T-helper 17 cell (primary cell): Measurements from ENCODE around the gene FYN. TPM values are rescaled to one million over a fixed set of nuclear protein-coding genes. Genes with fewer than 3 reads are reported as not detected.

Source experiments
- ATAC-seq: fragments of 150-1000 bp; cut with Tn5 transposase; 2 replicates; pipeline ENCODE4 v1.10.0; 2021; ENCODE audit warnings: mild to moderate bottlenecking, moderate library complexity
- DNase-seq, 3 donors: peaks; one replicate each; pipeline versions ENCODE4 v3.0.0 to v3.0.0-alpha.2; 2020 to 2021
- H3K9me3 ChIP-seq: one replicate; pipeline ENCODE4 v1.7.0; 2013; ENCODE audit warnings: low read length, mild to moderate bottlenecking; ENCODE audit not compliant: control insufficient read depth, poor library complexity, severe bottlenecking
- H3K27ac Mint-ChIP-seq: one replicate; pipeline ENCODE4 v1.8.0; 2022; ENCODE audit warnings: mild to moderate bottlenecking, moderate library complexity, mixed read lengths
- H3K27me3 Mint-ChIP-seq: one replicate; pipeline ENCODE4 v1.8.0; 2022; ENCODE audit warnings: mixed read lengths
- H3K36me3 Mint-ChIP-seq: one replicate; pipeline ENCODE4 v1.8.0; 2022; ENCODE audit warnings: low read depth, mixed read lengths
- H3K4me1 Mint-ChIP-seq: one replicate; pipeline ENCODE4 v1.8.0; 2022; ENCODE audit warnings: mild to moderate bottlenecking, mixed read lengths
- H3K4me3 Mint-ChIP-seq: one replicate; pipeline ENCODE4 v1.8.0; 2022; ENCODE audit warnings: mild to moderate bottlenecking, moderate library complexity, mixed read lengths
- total RNA-seq, 4 donors: library from RNA in 2 of 4; stranded (reverse) in 2 of 4; gene quantifications; one replicate each; pipeline ENCODE4 v1.2.3 and lab custom pipeline; 2022 to 2026

The FYN gene
- total RNA-seq, 2 donors from 2014 or later, result 455 to 472 TPM

GRCh38 chr6:111802720-111803330 is 70.4 kb downstream of the FYN start:
- ATAC-seq (no peak), DNase-seq (no peak)
- peak overlapping the region; percentile 98 for H3K27ac Mint-ChIP-seq

DNA sequence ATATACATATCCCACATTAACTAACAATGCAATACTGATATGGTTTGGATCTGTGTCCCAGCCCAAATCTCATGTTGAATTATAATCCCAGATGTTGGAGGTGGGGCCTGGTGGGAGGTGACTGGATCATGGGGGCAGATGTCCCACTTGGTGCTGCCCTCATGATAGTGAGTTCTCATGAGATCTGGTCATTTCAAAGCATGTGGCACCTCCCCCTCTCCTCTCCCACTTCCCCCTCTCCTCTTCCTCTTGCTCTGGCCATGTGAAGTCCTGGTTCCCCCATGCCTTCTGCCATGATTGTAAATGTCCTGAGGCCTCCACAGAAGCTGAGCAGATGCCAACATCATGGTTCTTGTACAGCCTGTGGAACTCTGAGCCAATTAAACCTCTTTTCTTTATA is 71.2 kb downstream of the FYN start:
- no peaks in the 10 kb centered on the region for H3K27me3 Mint-ChIP-seq
- no peak for DNase-seq
- peaks cover 54% of the 10 kb centered on the region for H3K4me1 Mint-ChIP-seq
- H3K9me3 ChIP-seq, result no peaks in the 10 kb centered on the region
- peak overlapping the region; percentile 42 for H3K4me3 Mint-ChIP-seq
- peak overlapping the region; percentile 98 for H3K27ac Mint-ChIP-seq
- H3K36me3 Mint-ChIP-seq, result no peaks in the 10 kb centered on the region
- no peak for ATAC-seq

More at GRCh38 chr6:111802720-111803330, 70.4 kb downstream of the FYN start:
- H3K9me3 ChIP-seq, result no peaks in the 10 kb centered on the region
- peaks cover 59% of the 10 kb centered on the region for H3K4me1 Mint-ChIP-seq
- peak overlapping the region; percentile 75 for H3K4me3 Mint-ChIP-seq
- H3K27me3 Mint-ChIP-seq, result no peaks in the 10 kb centered on the region
- H3K36me3 Mint-ChIP-seq, result no peaks in the 10 kb centered on the region

DNA sequence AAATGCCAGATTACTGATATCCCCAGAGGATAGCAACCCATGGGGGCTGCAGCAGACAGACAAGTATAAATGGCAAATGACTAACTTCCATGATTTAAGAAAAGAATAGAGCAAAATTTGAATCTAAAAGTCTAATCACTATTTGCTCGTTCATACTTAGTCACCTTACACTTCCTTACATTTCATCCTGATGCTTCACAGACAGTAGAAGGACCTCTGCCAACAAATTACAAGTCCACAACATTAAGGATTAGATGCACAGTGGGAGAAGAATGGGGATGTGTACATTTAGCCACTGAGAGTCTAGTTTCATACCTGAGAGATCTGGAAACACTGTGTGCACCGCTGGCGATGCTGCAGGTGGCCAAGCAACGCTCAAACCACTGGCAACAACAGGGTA is 72.4 kb downstream of the FYN start:
- Mint-ChIP-seq H3K4me1 (peaks cover 55% of the 10 kb centered on the region), H3K4me3 (no peak overlapping the region), H3K27ac (peak overlapping the region; percentile 98), H3K36me3 (no peaks in the 10 kb centered on the region), H3K27me3 (no peaks in the 10 kb centered on the region)
- DNase-seq (no peak), ATAC-seq (no peak)
- H3K9me3 ChIP-seq, result no peaks in the 10 kb centered on the region

GRCh38 chr6:111800259-111800765 is 72.9 kb downstream of the FYN start:
- peak overlapping the region; percentile 56 for H3K4me3 Mint-ChIP-seq
- ATAC-seq (no peak), DNase-seq (no peak)
- H3K36me3 Mint-ChIP-seq, result no peaks in the 10 kb centered on the region
- peak overlapping the region; percentile 98 for H3K27ac Mint-ChIP-seq
- H3K4me1 Mint-ChIP-seq, result peaks cover 54% of the 10 kb centered on the region
- no peaks in the 10 kb centered on the region for H3K27me3 Mint-ChIP-seq
- H3K9me3 ChIP-seq, result no peaks in the 10 kb centered on the region

DNA sequence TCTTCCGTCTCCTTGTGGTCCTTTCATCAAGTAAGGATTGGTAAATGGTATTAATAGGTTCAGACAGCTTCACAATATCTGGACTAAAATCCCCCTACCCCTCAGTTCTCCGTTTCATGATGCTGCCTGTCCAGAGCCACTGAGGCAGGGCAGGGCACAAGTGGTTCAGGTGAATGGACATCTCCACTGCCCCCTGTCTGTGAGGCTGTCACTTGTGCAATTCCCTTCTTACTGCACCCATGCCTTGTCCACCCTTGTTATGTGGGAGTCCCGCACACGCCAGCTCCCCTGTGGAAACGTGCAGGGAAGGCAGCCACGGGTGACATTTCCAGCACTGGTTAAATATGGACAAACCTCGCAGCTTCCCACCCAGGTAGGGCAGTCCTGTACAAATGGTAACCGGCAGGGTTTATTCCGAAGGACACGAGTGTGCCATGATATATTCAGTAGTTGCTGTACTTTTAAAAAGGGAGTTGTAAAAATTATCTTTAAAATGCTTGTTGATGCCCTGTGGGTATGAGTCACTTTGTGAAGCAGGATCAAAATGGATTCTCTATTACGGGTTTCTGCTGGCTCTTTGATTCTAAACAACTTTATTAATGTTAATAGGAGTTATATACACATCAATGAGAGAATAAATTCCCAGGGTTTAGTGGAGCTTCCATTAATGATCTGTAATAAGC is 73.5 kb downstream of the FYN start:
- Mint-ChIP-seq H3K27ac (peak overlapping the region; percentile 98), H3K4me1 (peaks cover 55% of the 10 kb centered on the region), H3K4me3 (peak overlapping the region; percentile 56), H3K36me3 (no peaks in the 10 kb centered on the region), H3K27me3 (no peaks in the 10 kb centered on the region)
- no peaks in the 10 kb centered on the region for H3K9me3 ChIP-seq
- no peak for ATAC-seq
- DNase-seq, result no peak

GRCh38 chr6:111798281-111798725 is 74.9 kb downstream of the FYN start:
- H3K4me1 Mint-ChIP-seq, result peaks cover 57% of the 10 kb centered on the region
- H3K9me3 ChIP-seq, result no peaks in the 10 kb centered on the region
- H3K4me3 Mint-ChIP-seq, result no peak overlapping the region
- peak overlapping the region; percentile 98 for H3K27ac Mint-ChIP-seq
- no peaks in the 10 kb centered on the region for H3K36me3 Mint-ChIP-seq
- H3K27me3 Mint-ChIP-seq, result no peaks in the 10 kb centered on the region
- DNase-seq (no peak), ATAC-seq (no peak)

- no peaks in the 10 kb centered on the region for H3K9me3 ChIP-seq
Observed at GRCh38 chr6:111796310-111796918, 76.8 kb downstream of the FYN start.

DNA sequence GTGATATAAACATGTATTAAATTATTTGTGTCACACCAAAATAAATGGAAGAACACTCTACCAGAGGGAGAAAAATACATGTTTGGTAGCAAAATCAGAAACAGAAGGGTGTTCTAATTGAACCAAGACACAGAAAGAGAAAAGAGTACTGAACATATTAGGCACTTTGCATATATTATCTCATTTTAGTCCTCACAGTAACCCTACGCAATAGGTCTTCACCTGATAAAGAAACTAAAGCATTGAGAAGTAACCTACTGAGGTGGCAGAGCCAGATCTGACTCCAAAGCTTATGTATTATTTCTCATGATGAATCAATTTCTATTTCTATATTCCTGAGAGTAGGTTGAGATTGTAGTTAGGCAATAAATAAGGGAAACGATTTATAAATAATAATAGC is 77.7 kb downstream of the FYN start:
- no peaks in the 10 kb centered on the region for H3K9me3 ChIP-seq
- no peak overlapping the region for H3K27ac Mint-ChIP-seq
- H3K36me3 Mint-ChIP-seq, result no peaks in the 10 kb centered on the region
- H3K4me1 Mint-ChIP-seq, result peaks cover 73% of the 10 kb centered on the region
- peak overlapping the region; percentile 82 for H3K4me3 Mint-ChIP-seq
- no peak for ATAC-seq
- DNase-seq, result no peak
- no peaks in the 10 kb centered on the region for H3K27me3 Mint-ChIP-seq

More at GRCh38 chr6:111796310-111796918, 76.8 kb downstream of the FYN start:
- Mint-ChIP-seq H3K36me3 (no peaks in the 10 kb centered on the region), H3K27ac (no peak overlapping the region), H3K4me3 (peak overlapping the region; percentile 19), H3K4me1 (peaks cover 66% of the 10 kb centered on the region), H3K27me3 (no peaks in the 10 kb centered on the region)
- DNase-seq, result no peak
- peak; percentile 18 for ATAC-seq

GRCh38 chr6:111794727-111795452 is 78.4 kb downstream of the FYN start:
- Mint-ChIP-seq H3K4me3 (peak overlapping the region; percentile 82), H3K36me3 (no peaks in the 10 kb centered on the region)

DNA sequence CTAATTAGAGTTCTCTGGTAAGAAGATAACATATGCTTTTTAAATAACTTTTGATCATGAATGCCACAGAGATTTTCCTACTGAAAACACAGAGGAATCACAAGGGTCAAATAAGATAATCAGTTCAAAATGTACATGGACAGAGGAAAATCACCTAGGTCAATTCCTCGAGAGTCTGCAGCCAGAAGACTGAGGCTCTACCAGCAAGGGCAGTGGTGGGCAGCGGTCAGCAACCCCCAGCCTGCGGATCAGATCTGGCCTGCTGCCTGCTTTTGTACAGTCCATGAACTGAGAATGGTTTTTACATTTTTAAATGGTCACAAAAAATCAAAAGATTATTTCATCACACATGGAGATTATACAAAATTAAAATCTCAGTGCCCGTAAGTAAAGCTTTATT is 79.0 kb downstream of the FYN start:
- DNase-seq, result no peak
- Mint-ChIP-seq H3K27me3 (no peaks in the 10 kb centered on the region), H3K4me3 (peak overlapping the region; percentile 82), H3K27ac (no peak overlapping the region), H3K4me1 (peaks cover 69% of the 10 kb centered on the region), H3K36me3 (no peaks in the 10 kb centered on the region)
- ATAC-seq, result no peak
- H3K9me3 ChIP-seq, result no peaks in the 10 kb centered on the region

More at GRCh38 chr6:111794727-111795452, 78.4 kb downstream of the FYN start:
- peak; percentile 53 for ATAC-seq
- no peaks in the 10 kb centered on the region for H3K9me3 ChIP-seq
- Mint-ChIP-seq H3K27me3 (no peaks in the 10 kb centered on the region), H3K4me1 (peaks cover 73% of the 10 kb centered on the region), H3K27ac (no peak overlapping the region)
- DNase-seq, result no peak

- no peaks in the 10 kb centered on the region for H3K9me3 ChIP-seq
- Mint-ChIP-seq H3K36me3 (no peaks in the 10 kb centered on the region), H3K27ac (no peak overlapping the region), H3K4me1 (peaks cover 64% of the 10 kb centered on the region), H3K4me3 (peak overlapping the region; percentile 82), H3K27me3 (no peaks in the 10 kb centered on the region)
- DNase-seq (no peak), ATAC-seq (peak; percentile 61)
Observed at GRCh38 chr6:111793711-111794111, 79.5 kb downstream of the FYN start.

DNA sequence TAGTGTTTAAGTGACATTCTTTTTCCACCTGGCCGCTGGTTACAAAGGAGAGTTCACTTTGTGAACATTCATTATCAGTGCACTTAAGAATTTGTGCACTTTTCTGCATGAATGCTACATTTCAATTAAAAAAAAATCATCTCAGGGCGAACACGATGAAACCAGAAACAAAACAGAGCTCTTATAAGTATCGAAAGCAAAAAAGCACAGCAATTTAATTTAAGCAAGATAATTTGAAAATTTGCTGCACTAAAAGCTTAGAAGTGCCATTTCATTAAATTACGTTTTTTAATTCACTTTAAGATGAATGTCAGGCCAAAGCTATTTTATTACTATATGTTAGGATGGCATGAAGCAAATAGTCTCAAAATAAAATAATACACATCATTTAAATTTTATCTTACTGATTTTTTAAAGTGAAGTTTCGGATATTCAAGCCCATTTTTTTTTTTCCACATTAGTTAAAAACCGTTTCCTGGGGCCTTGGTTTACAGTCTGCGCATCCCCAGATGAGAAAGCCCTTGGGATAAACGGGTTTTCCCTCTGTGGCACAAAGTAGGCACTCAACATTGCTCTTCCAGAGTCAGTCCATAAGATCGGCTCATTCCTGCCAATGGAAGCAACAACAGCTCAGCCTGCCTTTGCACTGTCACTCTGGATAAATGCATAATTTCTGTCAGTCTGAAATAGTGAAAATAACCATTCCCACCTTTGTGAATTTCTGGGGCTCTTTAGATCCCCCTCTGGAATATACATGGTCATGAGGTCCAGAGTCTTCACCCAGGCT is 80.1 kb downstream of the FYN start:
- peak overlapping the region; percentile 82 for H3K4me3 Mint-ChIP-seq
- no peaks in the 10 kb centered on the region for H3K27me3 Mint-ChIP-seq
- ATAC-seq (no peak), DNase-seq (no peak)
- no peaks in the 10 kb centered on the region for H3K36me3 Mint-ChIP-seq
- no peaks in the 10 kb centered on the region for H3K9me3 ChIP-seq
- no peak overlapping the region for H3K27ac Mint-ChIP-seq
- H3K4me1 Mint-ChIP-seq, result peaks cover 60% of the 10 kb centered on the region
